GM21528 (cell line): ENCODE results near the gene AMOTL2.

Source experiments
- ATAC-seq: cut with Tn5 transposase; IDR thresholded peaks from one replicate; pipeline ENCODE4 v1.9.1; 2021; ENCODE audit warnings: mild to moderate bottlenecking, moderate library complexity; ENCODE audit not compliant: unreplicated experiment, low FRiP score

AMOTL2 gene

DNA sequence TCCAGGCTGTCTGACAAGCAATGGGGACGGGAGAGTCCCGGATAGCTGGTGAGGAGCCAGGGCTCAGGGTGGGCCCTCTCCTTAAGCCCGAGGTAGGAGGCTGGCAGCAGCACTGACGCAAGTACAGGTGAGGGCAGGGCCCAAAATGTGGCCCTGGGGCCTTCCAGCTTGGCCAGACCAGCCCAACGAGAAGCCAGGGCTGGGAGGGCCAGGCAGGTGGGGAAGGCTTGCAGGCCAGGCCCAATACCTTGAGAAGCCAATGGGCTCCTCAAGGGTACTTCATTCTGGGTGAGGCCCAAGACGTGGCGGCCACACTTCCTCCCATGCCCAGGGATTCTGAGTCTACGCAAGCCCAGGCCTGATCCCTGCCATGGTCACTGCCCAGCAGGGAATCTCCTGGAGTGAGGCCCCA, 37.2 kb downstream of the AMOTL2 start:
- no peak for ATAC-seq

DNA sequence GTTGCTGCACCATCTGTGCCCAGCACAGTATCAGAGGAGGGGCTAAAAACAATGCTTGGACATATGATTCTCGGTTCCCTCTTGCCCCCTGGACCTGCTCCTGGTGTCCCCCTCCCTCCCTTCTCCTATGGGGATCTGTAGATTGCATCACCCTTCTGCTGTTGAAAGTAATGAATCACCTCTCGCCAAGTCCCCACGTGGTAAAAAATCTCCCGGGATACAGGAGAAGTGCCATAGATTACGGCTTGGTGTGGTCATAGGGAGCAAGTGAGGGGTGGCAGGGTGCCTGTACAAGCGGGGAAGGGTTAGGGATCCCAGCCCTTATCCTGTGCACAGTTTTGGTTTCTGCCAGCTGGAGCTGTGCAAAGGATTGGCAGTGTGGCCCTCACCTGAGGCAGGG, 37.7 kb downstream of the AMOTL2 start:
- no peak for ATAC-seq

DNA sequence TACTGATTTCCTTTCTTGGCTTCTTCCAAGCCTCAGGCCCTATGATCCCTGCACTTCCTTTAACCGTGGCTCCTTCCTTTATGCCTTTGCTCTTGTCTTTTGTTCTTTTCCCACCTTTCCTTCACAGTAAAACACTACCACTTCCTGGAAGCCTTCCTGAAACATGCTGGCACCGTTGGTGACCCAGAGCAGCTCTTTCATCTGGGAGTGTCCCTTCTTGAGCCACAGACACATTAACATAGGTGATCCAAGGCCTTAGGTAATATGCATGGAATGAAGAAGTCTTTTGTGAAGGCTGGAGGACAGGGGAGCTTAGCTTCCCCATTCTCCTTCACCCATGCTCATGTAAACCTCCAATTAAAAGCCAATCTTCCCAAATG, 39.4 kb downstream of the AMOTL2 start:
- no peak for ATAC-seq

DNA sequence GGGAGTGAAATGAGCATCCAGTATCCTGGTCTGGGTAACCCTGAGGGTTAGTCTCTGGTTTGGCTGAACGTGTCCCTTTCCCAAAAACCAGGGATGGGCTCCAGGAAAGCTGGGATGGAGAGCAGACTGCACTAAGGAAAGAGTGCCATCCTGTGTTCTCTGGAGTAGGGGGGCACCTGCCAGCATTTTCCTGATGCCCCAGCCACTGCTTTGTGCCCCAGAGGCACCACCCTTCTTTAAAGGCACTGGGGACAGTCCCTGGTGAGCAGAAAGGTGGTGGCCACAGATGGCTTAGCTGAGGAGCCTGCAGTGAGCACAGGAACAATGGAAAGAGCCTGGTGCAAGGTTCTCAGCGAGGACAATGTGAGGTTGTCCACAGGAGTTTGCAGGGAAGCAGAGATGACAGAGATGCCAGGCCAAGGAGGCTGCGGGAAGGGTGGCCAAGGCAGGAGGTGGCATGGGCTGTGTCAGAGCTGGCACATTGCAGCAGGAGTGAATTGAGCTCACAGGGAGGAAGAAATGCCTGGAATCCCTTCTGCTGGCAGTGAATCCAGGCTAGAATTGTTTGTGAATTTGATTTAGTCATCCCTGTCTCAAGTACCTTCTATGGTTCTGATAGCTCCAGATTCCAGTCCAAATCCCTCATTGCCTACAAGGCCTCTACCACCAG, 39.9 kb downstream of the AMOTL2 start:
- ATAC-seq: no peak

DNA sequence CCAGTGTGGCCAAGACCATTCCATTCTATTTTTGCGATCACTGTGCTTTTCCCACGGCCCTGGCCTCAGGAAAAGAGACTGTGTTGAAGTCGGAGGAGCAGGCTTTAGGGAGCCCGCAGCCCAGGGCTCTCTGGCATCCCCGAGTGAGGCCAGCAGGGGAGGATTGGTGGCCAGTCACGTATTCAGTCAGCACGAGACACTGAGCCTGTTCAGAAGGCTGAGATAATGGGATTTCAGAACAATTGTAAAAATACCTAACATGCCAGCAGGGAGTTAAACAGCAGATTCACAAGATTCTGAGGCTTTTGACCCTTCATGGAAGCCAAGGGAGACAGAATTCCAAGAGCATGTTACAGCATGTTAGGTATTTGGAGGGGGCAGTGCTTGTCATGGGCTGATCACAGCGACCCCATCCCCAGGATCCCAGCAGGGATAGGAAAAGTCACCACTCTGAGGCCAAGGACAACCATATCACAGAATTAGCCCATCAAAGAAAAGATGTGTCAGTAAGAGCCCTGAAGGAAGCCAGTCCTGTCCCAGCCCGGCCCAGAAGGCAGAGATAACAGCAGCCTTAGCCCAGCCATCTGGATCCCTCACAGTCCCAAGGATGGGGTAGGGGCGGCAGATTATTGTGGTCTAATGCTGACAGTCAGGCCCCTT, 40.6 kb downstream of the AMOTL2 start:
- ATAC-seq: no peak

DNA sequence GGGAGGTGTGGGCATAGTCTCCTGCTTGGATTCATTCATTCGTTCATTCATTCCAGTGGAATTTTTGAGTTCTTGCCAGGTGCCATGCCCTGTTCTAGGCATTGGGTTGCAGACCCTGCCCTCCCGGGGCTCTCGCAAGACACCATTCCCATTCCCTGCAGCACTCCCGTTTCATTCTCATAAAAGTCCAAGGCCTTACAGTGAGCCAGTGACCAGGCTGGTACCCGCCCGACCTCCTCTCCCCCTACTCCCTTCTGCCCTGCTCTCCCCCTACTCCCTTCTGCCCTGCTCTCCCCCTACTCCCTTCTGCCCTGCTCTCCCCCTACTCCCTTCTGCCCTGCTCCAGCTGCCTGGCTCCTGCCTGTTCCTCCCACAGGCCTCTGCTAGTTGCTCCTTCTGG, 41.9 kb downstream of the AMOTL2 start:
- no peak for ATAC-seq

DNA sequence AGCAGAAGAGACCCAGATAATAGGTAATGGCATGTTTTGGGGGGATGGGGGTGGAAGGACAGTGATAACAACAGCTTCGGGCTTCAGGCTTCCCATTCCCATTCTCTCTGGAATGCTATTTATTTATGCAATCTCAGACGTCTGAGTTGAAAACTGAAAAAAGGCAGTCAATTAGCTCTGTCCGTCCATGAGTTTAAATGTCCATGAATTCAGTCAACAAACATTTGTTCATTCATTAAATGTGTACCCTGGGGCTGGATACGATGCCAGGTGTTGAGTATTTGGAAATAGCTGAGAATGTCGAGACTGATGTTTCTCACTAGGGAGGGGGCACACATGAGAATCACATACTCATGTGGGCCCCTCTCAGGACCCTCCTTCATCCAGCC, 42.4 kb downstream of the AMOTL2 start:
- no peak for ATAC-seq

DNA sequence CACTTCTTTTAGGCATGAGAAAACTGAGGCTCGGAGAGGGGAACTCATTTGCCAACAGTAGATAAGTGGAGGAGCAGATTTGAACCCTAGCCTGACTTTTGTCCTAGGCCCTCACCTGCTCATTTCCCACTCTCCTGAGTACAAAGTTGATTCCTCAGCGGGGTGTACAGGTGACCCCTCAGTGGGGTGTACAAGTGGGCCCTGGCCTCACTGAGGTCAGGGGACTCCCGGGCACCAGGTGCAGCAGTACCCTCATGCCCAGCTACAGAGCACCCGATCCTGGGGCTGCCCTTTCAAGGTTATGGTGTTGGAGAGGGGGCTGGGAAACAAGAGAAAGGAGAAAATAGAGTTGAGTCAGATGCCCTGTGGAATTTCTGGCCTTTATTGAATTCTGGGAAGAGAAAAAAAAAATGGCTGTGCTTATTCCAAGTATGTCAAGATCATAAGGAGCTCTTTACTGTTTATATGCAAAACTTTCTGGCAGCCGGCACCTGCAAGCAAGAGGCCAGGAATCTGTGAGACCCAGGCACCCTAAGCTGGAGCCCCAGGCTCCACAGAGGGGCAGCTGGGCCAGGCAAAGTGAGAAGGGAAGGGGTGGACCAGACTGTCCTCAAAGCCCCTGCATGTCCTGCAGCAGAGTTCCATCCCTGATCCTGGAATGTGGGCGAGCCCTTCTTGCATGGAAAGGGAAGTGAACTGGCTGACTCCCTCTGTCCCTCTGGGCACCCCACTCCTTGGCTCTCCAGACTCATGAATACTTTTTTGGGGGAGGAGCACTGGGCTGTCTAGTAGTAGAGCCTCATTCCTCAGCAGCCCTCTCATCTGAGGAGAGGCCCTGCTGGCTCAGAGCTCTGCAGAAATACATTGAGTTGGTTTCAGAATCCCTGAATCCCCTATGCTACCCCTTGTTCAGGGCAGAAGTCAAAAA, 43.1 kb downstream of the AMOTL2 start:
- ATAC-seq: no peak

DNA sequence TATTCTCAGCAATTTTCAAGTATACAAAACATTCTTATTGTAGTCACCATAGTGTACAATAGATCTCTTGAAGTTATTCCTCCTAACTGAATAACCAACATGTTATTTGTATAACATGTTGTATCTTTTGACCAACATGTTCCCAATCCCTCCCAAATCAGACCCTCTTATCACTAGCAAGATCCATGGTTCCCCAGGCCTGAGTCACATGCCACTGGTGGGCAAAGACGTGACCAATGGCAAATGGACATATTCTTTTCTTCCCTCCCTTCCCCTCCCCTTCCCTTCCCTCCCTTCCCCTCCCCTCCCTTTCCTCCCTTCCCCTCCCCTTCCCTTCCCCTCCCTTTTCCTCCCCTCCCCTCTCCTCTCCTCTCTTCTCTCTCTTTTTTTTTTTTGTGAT, 45.4 kb downstream of the AMOTL2 start:
- ATAC-seq: no peak

DNA sequence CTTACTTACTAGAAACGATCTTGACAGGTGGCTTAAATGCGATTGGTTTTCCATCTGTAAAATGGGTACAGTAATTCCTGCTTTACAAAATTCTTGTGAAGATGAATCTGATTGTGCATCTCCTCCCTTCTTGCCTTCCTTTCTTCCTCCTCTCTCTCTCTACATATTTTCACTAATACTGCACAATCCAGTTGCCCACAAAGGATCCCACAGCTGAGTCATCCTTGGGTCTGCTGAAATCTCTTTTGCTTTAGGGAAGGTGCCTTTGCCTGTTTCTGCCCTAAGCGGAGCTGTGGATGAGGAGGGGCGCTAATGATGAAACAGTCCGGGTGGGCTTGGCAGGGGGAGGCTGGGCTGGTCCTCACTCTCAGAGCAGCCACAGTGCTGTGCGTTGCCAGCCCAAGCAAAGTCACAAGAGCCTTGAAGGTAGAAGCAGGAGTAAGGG, 46.1 kb downstream of the AMOTL2 start:
- ATAC-seq: no peak

DNA sequence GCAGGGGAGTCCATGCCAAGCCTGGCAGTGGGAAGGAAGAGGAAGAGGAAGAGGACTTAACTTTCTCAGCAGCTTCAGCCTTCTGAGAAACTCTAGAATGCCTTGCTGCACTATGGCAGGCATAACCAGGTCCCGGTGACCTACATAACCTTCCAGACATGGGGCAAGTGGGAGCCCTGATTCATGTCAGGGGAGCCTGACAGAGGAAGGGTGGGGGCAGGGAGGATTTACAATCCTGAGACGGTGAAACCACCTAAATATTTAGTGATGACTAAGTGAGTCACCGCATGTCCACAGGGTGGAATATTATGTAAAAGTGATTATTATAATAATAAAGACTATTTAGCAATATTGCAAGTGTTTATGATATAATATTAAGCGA, 46.7 kb downstream of the AMOTL2 start:
- no peak for ATAC-seq

DNA sequence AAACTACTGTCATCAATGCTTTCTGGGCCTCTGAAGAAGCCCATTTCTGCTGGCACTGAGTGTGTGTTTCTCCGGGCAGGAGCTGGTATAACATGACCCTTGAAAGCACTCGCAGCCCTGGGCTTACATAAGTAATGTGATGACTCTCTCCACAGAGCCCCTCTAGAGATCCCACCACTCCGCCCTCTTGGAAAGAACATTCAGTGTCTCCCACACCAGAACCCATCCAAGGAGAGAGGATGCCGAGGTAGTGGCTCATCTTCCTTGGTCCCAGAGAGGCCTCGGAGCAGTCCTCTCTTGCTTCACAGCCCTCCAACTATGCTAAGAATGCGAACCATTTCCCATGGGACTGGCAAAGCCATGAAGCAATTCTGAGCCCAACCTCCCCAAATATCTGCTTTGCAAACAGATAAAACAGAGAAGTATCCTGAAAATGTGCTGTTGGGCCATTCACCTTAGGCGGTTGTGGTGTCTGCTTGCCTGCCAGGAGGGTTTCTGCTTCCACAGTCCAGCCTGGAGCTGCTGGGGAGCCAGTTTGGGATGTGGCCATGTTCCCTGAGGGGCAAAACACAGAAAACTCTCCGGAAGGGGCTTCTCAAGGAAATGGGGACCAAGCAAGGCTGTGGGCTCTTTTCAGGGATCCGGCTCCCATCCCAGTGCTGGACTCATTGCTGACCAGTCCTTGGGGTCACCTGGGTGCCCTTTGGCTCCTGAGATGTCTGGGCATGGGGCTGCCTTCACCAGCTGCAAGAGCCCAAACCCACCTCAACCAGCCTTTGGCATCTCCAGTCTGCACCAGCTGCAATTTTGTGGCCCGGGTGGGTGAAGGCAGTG, 47.3 kb downstream of the AMOTL2 start:
- no peak for ATAC-seq

DNA sequence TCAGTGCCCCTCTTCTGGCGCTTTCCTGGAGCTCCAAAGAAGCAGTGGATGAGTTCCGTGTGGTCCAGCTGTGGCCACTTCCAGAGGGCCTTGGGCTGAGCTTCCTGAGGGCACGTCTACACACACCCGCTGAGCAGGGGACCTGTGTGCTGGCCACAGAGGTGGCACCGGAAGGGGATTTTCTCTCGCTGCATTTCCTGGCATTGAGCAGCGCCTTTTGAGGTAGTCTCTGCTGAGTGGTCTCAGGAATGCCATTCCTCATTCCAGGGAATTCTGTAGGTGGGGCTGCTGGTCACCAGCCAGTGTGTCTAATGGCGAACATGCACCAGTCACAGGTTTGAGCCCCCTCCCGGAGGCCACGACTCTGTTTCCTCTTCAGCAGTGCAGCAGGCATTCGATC, 48.1 kb downstream of the AMOTL2 start:
- ATAC-seq: no peak

DNA sequence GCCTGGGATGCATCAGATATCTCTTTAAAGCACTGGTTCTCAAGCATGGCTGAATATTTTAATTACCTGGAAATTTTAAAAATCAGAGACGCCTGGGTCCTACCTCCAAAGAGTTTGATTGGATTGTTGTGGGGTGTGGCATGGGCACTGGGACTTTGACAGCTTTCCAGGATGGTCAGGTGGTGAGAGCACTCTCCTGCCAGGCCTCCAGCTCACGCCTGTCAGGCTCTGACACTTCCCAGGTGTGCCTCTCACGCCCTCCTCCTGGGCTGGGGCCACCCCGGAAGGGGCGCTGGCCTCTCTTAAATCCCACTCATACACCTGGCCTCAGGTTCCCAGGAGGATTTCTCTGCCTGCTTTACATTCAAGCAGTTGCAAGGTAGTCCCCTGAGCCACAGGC, 48.5 kb downstream of the AMOTL2 start:
- ATAC-seq: no peak

DNA sequence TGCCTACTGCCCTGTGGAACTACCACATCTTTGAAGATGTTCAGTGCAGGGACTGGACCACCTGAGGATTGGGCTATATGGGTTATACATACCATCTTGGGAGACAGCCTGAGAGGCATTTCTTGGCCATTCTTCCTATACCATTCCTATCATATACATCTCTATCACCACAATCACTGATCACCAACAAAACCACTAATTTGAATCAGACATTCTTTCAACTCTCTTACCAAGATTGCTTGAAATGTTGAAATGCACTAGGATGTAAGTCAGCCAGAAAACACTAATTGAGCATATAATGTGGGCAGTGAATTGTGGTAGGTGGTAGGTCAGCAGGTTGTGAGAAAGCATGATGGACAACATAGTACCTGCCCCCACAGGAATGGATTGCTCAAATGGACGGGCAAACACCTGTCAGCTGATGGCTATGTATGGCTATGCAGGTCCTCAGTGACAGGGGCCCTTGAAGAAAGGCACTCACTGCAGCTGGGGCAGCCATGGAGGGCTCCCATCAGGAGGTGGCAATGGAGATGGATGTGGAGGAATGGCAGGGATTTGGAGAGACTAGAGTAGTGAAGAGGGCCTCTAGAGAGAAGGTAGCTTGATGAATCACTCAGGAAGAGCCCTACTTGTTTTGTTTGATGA, 49.1 kb downstream of the AMOTL2 start:
- ATAC-seq: no peak

DNA sequence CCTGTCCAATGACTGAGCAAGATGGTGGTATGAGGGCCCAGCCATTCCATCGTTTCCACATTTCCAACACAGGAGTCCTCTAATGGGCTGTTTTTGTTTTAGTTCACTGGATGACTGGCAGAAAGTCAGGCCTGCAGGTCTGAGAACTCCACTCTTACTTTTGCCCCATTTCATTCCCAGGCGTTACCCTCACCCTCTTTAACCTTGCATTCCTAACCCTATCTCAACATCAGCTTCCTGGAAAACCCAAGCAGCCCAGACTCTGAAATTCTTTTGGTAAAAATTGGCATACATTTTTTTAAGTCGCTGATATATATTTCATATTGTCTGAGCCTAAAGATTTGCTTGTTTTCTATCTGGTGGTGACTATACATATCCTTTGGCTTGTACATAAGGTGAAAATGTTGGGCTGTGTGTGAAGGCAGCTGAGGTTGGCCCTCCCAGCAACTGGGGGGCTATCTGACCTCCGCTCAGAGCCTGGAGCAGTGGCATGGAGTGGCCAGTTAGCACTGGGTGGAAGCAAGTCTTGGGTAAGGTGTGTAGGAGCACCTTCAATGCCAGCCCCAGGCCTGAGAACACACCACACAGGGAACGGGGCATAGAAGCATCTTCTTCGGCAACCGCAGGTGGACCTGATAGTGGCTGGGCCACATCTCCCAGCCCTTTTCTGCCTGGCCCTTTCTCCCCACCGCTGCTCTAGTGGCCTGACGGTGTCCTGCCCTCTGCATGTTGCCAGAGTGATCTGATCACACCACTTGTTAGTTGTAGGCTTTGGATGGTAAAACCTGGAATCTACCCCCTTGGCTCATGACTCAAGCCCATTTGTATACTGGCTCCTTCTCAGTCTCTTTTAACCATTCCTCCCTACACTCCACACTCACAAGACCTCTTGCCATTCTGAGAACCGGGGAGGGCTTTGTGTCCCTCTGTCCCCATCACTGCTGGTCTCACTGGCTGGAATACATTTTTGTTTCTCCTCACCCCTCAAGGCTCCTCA, 50.0 kb downstream of the AMOTL2 start:
- no peak for ATAC-seq

DNA sequence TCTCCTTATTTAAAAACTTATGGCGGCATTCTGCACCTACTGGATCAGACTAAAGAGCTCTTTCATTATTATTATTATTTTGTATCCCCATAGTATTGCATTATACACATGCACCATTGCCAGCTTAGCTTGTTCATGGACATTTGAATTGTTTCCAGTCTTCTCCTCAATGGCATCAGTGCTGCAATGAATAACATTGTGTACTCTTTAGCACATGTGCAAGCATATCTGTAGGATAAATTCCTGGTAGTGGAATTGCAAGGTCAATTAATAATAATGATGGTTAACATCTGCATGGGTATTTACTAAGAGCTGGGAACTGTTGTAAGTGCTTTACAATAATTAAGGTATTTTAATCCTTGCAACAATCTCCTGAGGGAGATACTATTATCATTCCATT, 52.0 kb downstream of the AMOTL2 start:
- ATAC-seq: no peak

DNA sequence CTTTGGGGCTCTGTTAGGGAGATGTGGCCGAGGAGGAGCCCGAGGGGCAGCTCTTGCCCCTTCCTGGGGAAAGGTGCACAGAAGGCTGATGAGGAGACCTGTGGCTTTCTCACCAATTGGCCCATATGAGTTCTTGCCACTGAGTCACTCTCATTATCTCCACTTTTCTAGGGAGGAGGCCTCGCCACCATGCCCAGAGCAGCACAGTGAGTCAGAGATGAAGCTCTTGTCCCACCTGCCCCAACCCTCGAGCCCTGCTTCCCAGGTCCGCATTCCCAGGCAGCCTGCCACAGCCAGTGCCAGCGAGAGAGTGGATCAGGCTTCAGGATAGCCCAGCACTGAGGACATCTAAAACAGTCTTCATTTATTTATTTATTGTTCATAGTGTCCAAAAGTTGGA, 53.5 kb downstream of the AMOTL2 start:
- no peak for ATAC-seq

DNA sequence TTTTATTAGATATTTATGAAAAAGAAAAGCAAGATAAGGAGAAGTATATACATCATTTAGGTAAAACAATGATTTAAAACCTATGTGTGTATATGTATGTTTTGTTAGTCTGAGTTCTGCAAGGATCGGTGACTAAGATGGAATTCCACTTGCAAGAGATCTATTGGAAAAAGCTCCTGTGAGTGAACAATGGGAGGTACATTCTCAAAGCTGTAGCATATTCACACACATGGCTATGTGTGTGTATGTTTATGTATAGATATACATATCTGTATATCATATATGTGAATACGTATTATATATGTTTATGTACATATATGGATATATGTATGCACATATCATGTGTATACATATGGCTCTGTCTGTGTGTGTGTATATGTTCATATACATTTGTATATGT, 54.3 kb downstream of the AMOTL2 start:
- ATAC-seq: no peak
